Thyroid gland (tissue), 4 donors: Measurements from ENCODE around the gene PLEKHM3. TPM values are rescaled to one million over a fixed set of nuclear protein-coding genes. Genes with fewer than 3 reads are reported as not detected.

Experiments used
- DNase-seq, 2 donors: peaks; one replicate each; pipeline ENCODE4 v3.0.0-alpha.2; 2019
- H3K27ac ChIP-seq, 3 donors: fragments of 200-600 bp; sonication (generic); 1 replicate in 2 of 3; 2 replicates in 1 of 3; pipeline ENCODE4 v1.5.1; 2016 to 2019; ENCODE audit warnings: mild to moderate bottlenecking in 1 of 3, moderate library complexity in 1 of 3
- H3K27me3 ChIP-seq: fragments of 200-600 bp; sonication (generic); one replicate; pipeline ENCODE4 v1.5.1; 2019
- H3K36me3 ChIP-seq, 2 donors: fragments of 200-600 bp; sonication (generic); one replicate each; pipeline ENCODE4 v1.5.1; 2016 to 2019
- H3K4me1 ChIP-seq, 2 donors: fragments of 200-600 bp; sonication (generic); one replicate each; pipeline ENCODE4 v1.5.1; 2017 to 2019
- H3K4me3 ChIP-seq, 3 donors: fragments of 200-600 bp; sonication (generic); replicated peaks in 1 of 3; 1 replicate in 2 of 3; 2 replicates in 1 of 3; pipeline ENCODE4 v1.5.1; 2016; ENCODE audit warnings: mild to moderate bottlenecking in 1 of 3
- H3K9me3 ChIP-seq: fragments of 200-600 bp; sonication (generic); one replicate; pipeline ENCODE4 v1.5.1; 2017
- POLR2A ChIP-seq, 2 donors: fragments of 450-650 bp; IDR thresholded peaks; one replicate each; pipeline ENCODE4 v1.6.1; 2017; ENCODE audit warnings: antibody characterized with exemption in 2 of 2, mild to moderate bottlenecking in 2 of 2, moderate library complexity in 1 of 2
- WGBS, 2 donors: methylation state at CpG; one replicate each; pipeline ENCODE4 v1.1.5; 2017; 5-methylcytosine and 5-hydroxymethylcytosine counted together
- intact Hi-C: fragments of 100-400 bp; cut with DNase I; formaldehyde crosslinking; loops from one replicate; pipeline ENCODE4 v1.15.1; 2023
- total RNA-seq, 4 donors: library from RNA; depleted of rRNA; stranded (reverse); fragments of >200 nt; gene quantifications; one replicate each; pipeline ENCODE4 v1.2.3, GENCODE V29; 2016
- TF ChIP-seq, protein P1 (sequence below), 6 experiments: fragments of 200-600 bp in 3 of 6; fragments of 450-650 bp in 3 of 6; sonication (generic) in 3 of 6; IDR thresholded peaks; one replicate each; pipeline ENCODE4 v1.5.1; 2016 to 2019; ENCODE audit warnings: antibody characterized with exemption in 6 of 6, mild to moderate bottlenecking in 2 of 6, inconsistent platforms in 1 of 6, moderate library complexity in 1 of 6

PLEKHM3 gene
- total RNA-seq, 4 donors from 2014 or later, result 42.2 to 53.0 (median 44.5) TPM

DNA sequence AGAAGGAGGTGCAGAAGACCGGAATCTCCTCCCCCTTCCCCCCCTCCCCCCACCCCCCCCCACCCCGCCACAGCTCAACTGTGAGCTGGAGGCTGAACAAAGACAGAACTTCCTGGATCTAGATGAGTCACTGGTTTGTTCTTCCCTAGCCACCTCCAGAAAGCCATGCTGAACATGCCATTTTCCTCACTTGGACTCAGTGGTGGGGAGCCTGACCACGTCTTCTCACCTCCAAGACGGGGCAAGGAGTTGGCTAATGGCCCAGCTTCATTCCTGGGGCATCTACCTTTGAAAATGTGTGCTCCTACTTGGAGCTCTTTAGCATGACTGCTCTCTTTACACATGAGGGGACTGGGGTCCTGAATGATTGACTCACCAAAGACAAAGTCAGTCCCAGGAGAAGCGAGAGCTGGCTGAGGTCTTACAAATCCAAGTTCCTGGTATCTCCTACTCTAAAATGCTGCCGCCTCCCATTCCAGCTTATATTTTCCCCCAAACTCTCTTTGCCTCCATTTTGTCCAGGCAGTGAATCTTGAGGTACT, 233.0 kb downstream of the PLEKHM3 start:
- Histone ChIP-seq H3K4me1 (peaks cover 21 to 32% of the 10 kb centered on the region in 2 donors), H3K27me3 (no peaks in the 10 kb centered on the region), H3K27ac (peak overlapping the region; percentile 9 to 56 (median 39)), H3K9me3 (no peaks in the 10 kb centered on the region), H3K36me3 (no peaks in the 10 kb centered on the region), H3K4me3 (no peak overlapping the region)
- intact Hi-C loops, result no loop called here
- WGBS, 2 donors, result 59 to 60% methylated on average over 5 to 6 of the region's 6 CpGs
- DNase-seq, result peak; percentile 33 to 35
- no peak for TF ChIP-seq POLR2A (IDR thresholded peaks at IDR 0.05)
- TF ChIP-seq, protein P1, sequence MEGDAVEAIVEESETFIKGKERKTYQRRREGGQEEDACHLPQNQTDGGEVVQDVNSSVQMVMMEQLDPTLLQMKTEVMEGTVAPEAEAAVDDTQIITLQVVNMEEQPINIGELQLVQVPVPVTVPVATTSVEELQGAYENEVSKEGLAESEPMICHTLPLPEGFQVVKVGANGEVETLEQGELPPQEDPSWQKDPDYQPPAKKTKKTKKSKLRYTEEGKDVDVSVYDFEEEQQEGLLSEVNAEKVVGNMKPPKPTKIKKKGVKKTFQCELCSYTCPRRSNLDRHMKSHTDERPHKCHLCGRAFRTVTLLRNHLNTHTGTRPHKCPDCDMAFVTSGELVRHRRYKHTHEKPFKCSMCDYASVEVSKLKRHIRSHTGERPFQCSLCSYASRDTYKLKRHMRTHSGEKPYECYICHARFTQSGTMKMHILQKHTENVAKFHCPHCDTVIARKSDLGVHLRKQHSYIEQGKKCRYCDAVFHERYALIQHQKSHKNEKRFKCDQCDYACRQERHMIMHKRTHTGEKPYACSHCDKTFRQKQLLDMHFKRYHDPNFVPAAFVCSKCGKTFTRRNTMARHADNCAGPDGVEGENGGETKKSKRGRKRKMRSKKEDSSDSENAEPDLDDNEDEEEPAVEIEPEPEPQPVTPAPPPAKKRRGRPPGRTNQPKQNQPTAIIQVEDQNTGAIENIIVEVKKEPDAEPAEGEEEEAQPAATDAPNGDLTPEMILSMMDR (IDR thresholded peaks at IDR 0.05), result no peak

DNA sequence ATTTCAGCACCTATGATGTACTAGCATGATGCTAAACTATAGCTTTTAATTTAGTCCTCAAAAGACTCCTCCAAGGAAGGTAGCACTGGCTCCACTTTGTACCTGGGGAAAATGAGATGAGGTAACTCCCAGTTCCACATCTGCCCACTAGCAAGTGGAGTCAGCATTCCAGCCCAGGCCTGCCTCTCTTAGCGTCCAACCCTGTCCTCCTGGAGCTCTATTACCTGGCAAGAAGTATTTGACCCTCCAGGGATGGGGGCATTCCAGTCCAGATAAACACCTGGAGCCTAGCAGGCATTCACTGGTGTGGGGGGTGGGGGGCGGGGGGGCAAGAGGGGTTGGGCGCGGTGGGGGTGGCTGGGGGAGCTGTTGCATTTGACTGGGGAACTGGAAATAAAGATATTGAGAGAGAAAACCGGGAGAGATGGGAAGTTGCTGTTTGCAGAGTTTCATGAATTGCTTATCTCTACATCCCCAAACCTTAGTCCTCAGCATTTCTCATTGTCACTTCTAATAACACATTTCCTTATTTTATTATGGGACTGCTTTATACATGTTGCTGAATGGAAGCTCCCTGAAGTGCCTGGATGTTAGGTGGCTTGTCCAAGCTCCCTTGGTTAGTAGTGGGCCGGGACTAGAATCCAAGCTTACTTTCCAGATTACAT, 233.6 kb downstream of the PLEKHM3 start:
- H3K4me1 ChIP-seq, result peaks cover 20 to 28% of the 10 kb centered on the region in 2 donors
- 42 to 50% methylated on average over 6 of the region's 6 CpGs for WGBS, 2 donors
- peak; percentile 38 to 50 for DNase-seq
- no peak for TF ChIP-seq POLR2A (IDR thresholded peaks at IDR 0.05)
- TF ChIP-seq, protein P1 (IDR thresholded peaks at IDR 0.05), result no peak
- no peaks in the 10 kb centered on the region for H3K36me3 ChIP-seq
- H3K27ac ChIP-seq, result no peak overlapping the region
- H3K9me3 ChIP-seq, result no peaks in the 10 kb centered on the region
- no peak overlapping the region for H3K4me3 ChIP-seq
- H3K27me3 ChIP-seq, result no peaks in the 10 kb centered on the region
- intact Hi-C loops, result no loop called here

DNA sequence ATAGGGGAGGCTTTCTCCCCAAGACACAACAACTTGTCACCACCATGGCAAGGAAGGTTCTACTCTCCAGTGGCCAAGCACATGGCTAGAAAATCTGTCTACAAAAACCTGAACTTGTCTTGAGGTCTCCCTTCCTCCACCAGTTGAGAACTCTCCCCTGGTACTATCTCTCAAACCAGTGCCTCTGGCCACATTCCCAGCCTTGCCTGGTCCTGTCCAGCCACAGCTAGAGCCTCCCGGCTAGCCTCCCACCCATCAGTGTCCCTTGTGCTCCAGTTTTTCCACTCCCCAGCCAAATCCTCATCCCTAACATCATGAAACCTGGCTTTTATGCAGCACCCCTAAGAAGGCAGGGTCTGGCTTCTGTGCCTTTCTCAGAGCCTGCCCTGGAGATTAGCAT, 234.4 kb downstream of the PLEKHM3 start:
- no peak for DNase-seq
- H3K4me3 ChIP-seq, result no peak overlapping the region
- H3K27me3 ChIP-seq, result no peaks in the 10 kb centered on the region
- peaks cover 12 to 22% of the 10 kb centered on the region in 2 donors for H3K4me1 ChIP-seq
- intact Hi-C loops, result no loop called here
- no peaks in the 10 kb centered on the region for H3K36me3 ChIP-seq
- TF ChIP-seq, protein P1 (IDR thresholded peaks at IDR 0.05), result no peak
- TF ChIP-seq POLR2A (IDR thresholded peaks at IDR 0.05), result no peak
- H3K27ac ChIP-seq, result no peak overlapping the region
- WGBS, 2 donors, result 80 to 93% methylated on average over 1 of the region's 1 CpG
- no peaks in the 10 kb centered on the region for H3K9me3 ChIP-seq

DNA sequence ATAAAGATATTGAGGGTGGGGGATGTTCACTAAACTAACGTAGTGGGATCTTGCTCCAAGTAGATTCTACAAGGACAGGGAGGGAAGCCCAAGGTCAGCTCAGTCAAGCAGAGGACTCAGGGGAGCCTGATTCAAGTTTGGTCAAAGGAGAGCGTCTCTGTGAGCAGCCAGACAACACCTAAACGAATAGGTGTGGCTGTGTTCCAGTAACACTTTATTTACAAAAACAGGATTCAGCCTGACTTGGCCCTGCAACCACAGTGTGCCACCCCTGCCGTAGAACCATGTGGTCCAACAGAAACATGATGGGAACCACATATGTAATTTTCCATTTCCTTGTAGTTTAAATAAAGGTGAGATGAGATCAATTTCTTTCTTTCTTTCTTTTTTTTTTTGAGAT, 237.5 kb downstream of the PLEKHM3 start:
- intact Hi-C loops, result no loop called here
- Histone ChIP-seq H3K4me1 (peaks cover 12 to 27% of the 10 kb centered on the region in 2 donors), H3K27ac (no peak overlapping the region), H3K27me3 (no peaks in the 10 kb centered on the region), H3K36me3 (no peaks in the 10 kb centered on the region), H3K4me3 (no peak overlapping the region), H3K9me3 (no peaks in the 10 kb centered on the region)
- no peak for DNase-seq
- TF ChIP-seq, protein P1 (IDR thresholded peaks at IDR 0.05), result no peak
- TF ChIP-seq POLR2A (IDR thresholded peaks at IDR 0.05), result no peak
- WGBS, 2 donors, result 52 to 67% methylated on average over 4 of the region's 4 CpGs

DNA sequence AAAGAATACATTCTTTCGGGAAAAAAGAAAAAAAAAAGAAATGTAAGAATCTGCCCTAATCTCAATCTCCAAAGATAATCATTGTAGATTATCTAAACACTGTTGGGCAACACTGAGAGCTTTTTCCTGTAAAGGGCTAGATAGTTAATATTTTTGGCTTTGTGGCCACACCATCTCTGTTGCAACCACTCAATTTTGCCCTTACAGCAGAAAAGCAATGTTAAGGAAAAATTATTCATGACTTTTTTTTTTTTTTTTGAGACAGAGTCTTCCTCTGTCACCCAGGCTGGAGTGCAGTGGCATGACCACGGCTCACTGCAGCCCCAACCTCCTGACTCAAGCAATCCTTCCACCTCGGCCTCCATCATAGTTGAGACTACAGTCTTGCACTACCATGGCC, 238.3 kb downstream of the PLEKHM3 start:
- TF ChIP-seq POLR2A (IDR thresholded peaks at IDR 0.05), result no peak
- TF ChIP-seq, protein P1 (IDR thresholded peaks at IDR 0.05), result no peak
- Histone ChIP-seq H3K9me3 (no peaks in the 10 kb centered on the region), H3K36me3 (no peaks in the 10 kb centered on the region), H3K4me3 (no peak overlapping the region), H3K4me1 (peaks cover 5 to 24% of the 10 kb centered on the region in 2 donors), H3K27me3 (no peaks in the 10 kb centered on the region), H3K27ac (no peak overlapping the region)
- intact Hi-C loops, result no loop called here
- 88 to 90% methylated on average over 3 of the region's 3 CpGs for WGBS, 2 donors
- DNase-seq, result no peak
